ENCODE data around the gene NTNG2.

- TF ChIP-seq PATZ1 (CRISPR knock-in tag; IDR thresholded peaks at IDR 0.05; ENCODE audit: borderline replicate concordance) (no peak), ISL1 (CRISPR knock-in tag; IDR thresholded peaks at IDR 0.05) (no peak), TOX (CRISPR knock-in tag; IDR thresholded peaks at IDR 0.05; ENCODE audit: borderline replicate concordance) (no peak), RARB (CRISPR knock-in tag; IDR thresholded peaks at IDR 0.05) (no peak), CREB5 (CRISPR knock-in tag; IDR thresholded peaks at IDR 0.05; ENCODE audit: low read depth) (no peak), ARNTL (CRISPR knock-in tag; IDR thresholded peaks at IDR 0.05; ENCODE audit: borderline replicate concordance, low read depth) (no peak), OSR1 (CRISPR knock-in tag; IDR thresholded peaks at IDR 0.05) (no peak), ZC3H10 (CRISPR knock-in tag; IDR thresholded peaks at IDR 0.05) (no peak)
Measured at GRCh38 chr9:132172185-132172584, 10.3 kb downstream of the NTNG2 start.
